Adrenal gland (tissue), 5 donors: Measurements from ENCODE around the gene SORL1.

Source experiments
- CTCF ChIP-seq, 6 experiments: fragments of 450-650 bp in 4 of 6; fragments of 200-600 bp in 2 of 6; sonication (generic) in 1 of 6; IDR thresholded peaks; 1 replicate in 5 of 6; 2 replicates in 1 of 6; pipeline versions ENCODE4 v1.5.1 to v1.8.0; 2016 to 2021; ENCODE audit warnings: antibody characterized with exemption in 6 of 6, mild to moderate bottlenecking in 2 of 6, moderate library complexity in 1 of 6
- POLR2A ChIP-seq, 2 donors: fragments of 450-650 bp; IDR thresholded peaks; one replicate each; pipeline ENCODE4 v1.6.1; 2017; ENCODE audit warnings: antibody characterized with exemption in 2 of 2, mild to moderate bottlenecking in 2 of 2, moderate library complexity in 1 of 2
- donor health status: DM: no; HTN: no; CAD: no.

- no peak for TF ChIP-seq CTCF (IDR thresholded peaks at IDR 0.05)
- no peak for TF ChIP-seq POLR2A (IDR thresholded peaks at IDR 0.05)
Observed at GRCh38 chr11:121520243-121521144, 68.4 kb downstream of the SORL1 start.
